ENCODE data around the gene F2R.

Gene F2R

GRCh38 chr5:76688836-76689235 is 27.1 kb upstream of the F2R start:
- peak overlapping the region; percentile 26 for H3K4me3 Mint-ChIP-seq
- H3K27ac Mint-ChIP-seq = no peak overlapping the region
- H3K9me3 Mint-ChIP-seq = peaks cover 23% of the 10 kb centered on the region
- no peak for DNase-seq
- H3K4me1 Mint-ChIP-seq = peaks cover 48% of the 10 kb centered on the region
- peaks cover 57% of the 10 kb centered on the region for H3K36me3 Mint-ChIP-seq (ENCODE audit: low read depth)
- H3K27me3 Mint-ChIP-seq (ENCODE audit: low read depth, poor library complexity) = peaks cover 5% of the 10 kb centered on the region
- no peak for TF ChIP-seq CTCF (IDR thresholded peaks at IDR 0.05)

GRCh38 chr5:76689321-76690036 is 26.4 kb upstream of the F2R start:
- peaks cover 45% of the 10 kb centered on the region for H3K4me1 Mint-ChIP-seq
- no peak for DNase-seq
- no peak overlapping the region for H3K4me3 Mint-ChIP-seq
- peaks cover 54% of the 10 kb centered on the region for H3K36me3 Mint-ChIP-seq (ENCODE audit: low read depth)
- peaks cover 23% of the 10 kb centered on the region for H3K9me3 Mint-ChIP-seq
- peak overlapping the region; percentile 21 for H3K27ac Mint-ChIP-seq
- no peak for TF ChIP-seq CTCF (IDR thresholded peaks at IDR 0.05)
- H3K27me3 Mint-ChIP-seq (ENCODE audit: low read depth, poor library complexity) = peaks cover 5% of the 10 kb centered on the region

- Mint-ChIP-seq H3K36me3 (ENCODE audit: low read depth) (peaks cover 54% of the 10 kb centered on the region), H3K27me3 (ENCODE audit: low read depth, poor library complexity) (peaks cover 5% of the 10 kb centered on the region), H3K4me1 (peaks cover 40% of the 10 kb centered on the region), H3K9me3 (peaks cover 23% of the 10 kb centered on the region), H3K4me3 (no peak overlapping the region), H3K27ac (peak overlapping the region; percentile 21)
- no peak for TF ChIP-seq CTCF (IDR thresholded peaks at IDR 0.05)
- no peak for DNase-seq
Observed at GRCh38 chr5:76690037-76690679, 25.8 kb upstream of the F2R start.

GRCh38 chr5:76690704-76691466 is 25.0 kb upstream of the F2R start:
- H3K4me3 Mint-ChIP-seq = peak overlapping the region; percentile 5
- peaks cover 57% of the 10 kb centered on the region for H3K36me3 Mint-ChIP-seq (ENCODE audit: low read depth)
- peaks cover 1% of the 10 kb centered on the region for H3K27me3 Mint-ChIP-seq (ENCODE audit: low read depth, poor library complexity)
- TF ChIP-seq CTCF (IDR thresholded peaks at IDR 0.05) = no peak
- no peak for DNase-seq
- H3K27ac Mint-ChIP-seq = peak overlapping the region; percentile 89
- peaks cover 19% of the 10 kb centered on the region for H3K9me3 Mint-ChIP-seq
- peaks cover 40% of the 10 kb centered on the region for H3K4me1 Mint-ChIP-seq

GRCh38 chr5:76691467-76692273 is 24.3 kb upstream of the F2R start:
- peak; percentile 30 for DNase-seq
- H3K9me3 Mint-ChIP-seq = peaks cover 11% of the 10 kb centered on the region
- peaks cover 57% of the 10 kb centered on the region for H3K36me3 Mint-ChIP-seq (ENCODE audit: low read depth)
- peak overlapping the region; percentile 5 for H3K4me3 Mint-ChIP-seq
- peak overlapping the region; percentile 89 for H3K27ac Mint-ChIP-seq
- peaks cover 40% of the 10 kb centered on the region for H3K4me1 Mint-ChIP-seq
- no peak for TF ChIP-seq CTCF (IDR thresholded peaks at IDR 0.05)
- H3K27me3 Mint-ChIP-seq (ENCODE audit: low read depth, poor library complexity) = no peaks in the 10 kb centered on the region

All from nephron progenitor cell (in vitro differentiated cells).